Measurements from ENCODE around the gene CACNA1F.

- TF ChIP-seq, protein P1, sequence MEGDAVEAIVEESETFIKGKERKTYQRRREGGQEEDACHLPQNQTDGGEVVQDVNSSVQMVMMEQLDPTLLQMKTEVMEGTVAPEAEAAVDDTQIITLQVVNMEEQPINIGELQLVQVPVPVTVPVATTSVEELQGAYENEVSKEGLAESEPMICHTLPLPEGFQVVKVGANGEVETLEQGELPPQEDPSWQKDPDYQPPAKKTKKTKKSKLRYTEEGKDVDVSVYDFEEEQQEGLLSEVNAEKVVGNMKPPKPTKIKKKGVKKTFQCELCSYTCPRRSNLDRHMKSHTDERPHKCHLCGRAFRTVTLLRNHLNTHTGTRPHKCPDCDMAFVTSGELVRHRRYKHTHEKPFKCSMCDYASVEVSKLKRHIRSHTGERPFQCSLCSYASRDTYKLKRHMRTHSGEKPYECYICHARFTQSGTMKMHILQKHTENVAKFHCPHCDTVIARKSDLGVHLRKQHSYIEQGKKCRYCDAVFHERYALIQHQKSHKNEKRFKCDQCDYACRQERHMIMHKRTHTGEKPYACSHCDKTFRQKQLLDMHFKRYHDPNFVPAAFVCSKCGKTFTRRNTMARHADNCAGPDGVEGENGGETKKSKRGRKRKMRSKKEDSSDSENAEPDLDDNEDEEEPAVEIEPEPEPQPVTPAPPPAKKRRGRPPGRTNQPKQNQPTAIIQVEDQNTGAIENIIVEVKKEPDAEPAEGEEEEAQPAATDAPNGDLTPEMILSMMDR (IDR thresholded peaks at IDR 0.05) = no peak
- no peak for TF ChIP-seq POLR2A (IDR thresholded peaks at IDR 0.05)
Measured at GRCh38 chrX:49249071-49249470, 15.9 kb upstream of the CACNA1F start.
